HEK293 (cell line): Measurements from ENCODE around the gene LONRF2.

Source experiments
- GLIS1 ChIP-seq: fragments of 450-650 bp; formaldehyde crosslinking; IDR thresholded peaks from 2 replicates; pipeline ENCODE4 v1.5.1; 2016; ENCODE audit warnings: missing biosample characterization, missing genetic modification characterization
- TCF7L2 ChIP-seq: IDR thresholded peaks from 2 replicates; pipeline ENCODE4 v1.6.1; 2011; ENCODE audit warnings: low read depth, mild to moderate bottlenecking, inconsistent platforms, low read length, moderate library complexity, borderline replicate concordance
- ZNF211 ChIP-seq: fragments of 450-650 bp; formaldehyde crosslinking; IDR thresholded peaks from 2 replicates; pipeline ENCODE4 v1.5.1; 2016; ENCODE audit warnings: low read depth, missing biosample characterization, missing genetic modification characterization
- ZNF324 ChIP-seq: fragments of 450-650 bp; formaldehyde crosslinking; IDR thresholded peaks from 2 replicates; pipeline ENCODE4 v1.5.1; 2016; ENCODE audit warnings: missing biosample characterization, missing genetic modification characterization
- ZNF510 ChIP-seq: fragments of 450-650 bp; formaldehyde crosslinking; IDR thresholded peaks from 2 replicates; pipeline ENCODE4 v1.5.1; 2018; ENCODE audit warnings: mild to moderate bottlenecking, missing genetic modification characterization, missing biosample characterization; ENCODE audit not compliant: insufficient replicate concordance
- ZNF76 ChIP-seq: fragments of 450-650 bp; formaldehyde crosslinking; IDR thresholded peaks from 2 replicates; pipeline ENCODE4; 2016; ENCODE audit warnings: low read depth, missing biosample characterization, missing genetic modification characterization, borderline replicate concordance
- TF ChIP-seq, protein P1 (sequence below): fragments of 450-650 bp; formaldehyde crosslinking; IDR thresholded peaks from 2 replicates; pipeline ENCODE4 v1.5.1; 2016; ENCODE audit warnings: missing biosample characterization, missing genetic modification characterization
- TF ChIP-seq, protein P2 (sequence below): fragments of 450-650 bp; formaldehyde crosslinking; IDR thresholded peaks from 2 replicates; pipeline ENCODE4 v1.5.1; 2017; ENCODE audit warnings: missing biosample characterization, missing genetic modification characterization
- TF ChIP-seq, protein P3 (sequence below): fragments of 450-650 bp; formaldehyde crosslinking; IDR thresholded peaks from 2 replicates; pipeline ENCODE4 v1.5.1; 2016; ENCODE audit warnings: missing biosample characterization, missing genetic modification characterization
- TF ChIP-seq, protein P4 (sequence below): fragments of 450-650 bp; IDR thresholded peaks from 2 replicates; pipeline ENCODE4 v1.5.1; 2018; ENCODE audit warnings: missing biosample characterization, mild to moderate bottlenecking, missing genetic modification characterization

DNA sequence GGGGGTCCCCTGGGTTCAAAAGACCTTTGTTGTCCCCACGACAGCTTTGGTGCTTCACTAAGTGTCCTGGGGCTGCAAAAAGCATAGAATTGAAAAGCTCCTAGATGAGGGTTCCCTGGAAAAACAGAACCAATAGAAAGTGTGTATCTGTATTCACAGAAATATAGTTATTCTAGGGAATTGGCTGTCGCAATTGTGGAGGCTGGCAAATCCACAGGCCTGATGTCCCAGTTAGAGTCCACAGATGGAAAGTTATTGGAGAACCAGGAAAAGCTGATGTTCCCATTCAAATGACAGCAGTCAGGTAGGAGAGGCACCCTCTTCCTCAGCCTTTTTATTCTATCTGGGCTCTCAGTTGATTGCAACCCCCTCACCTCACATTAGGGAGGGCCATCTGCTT is 65.5 kb downstream of the LONRF2 start:
- TF ChIP-seq, protein P1, sequence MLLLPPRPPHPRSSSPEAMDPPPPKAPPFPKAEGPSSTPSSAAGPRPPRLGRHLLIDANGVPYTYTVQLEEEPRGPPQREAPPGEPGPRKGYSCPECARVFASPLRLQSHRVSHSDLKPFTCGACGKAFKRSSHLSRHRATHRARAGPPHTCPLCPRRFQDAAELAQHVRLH (tag by site-specific recombination) = no peak
- TF ChIP-seq GLIS1 (tag by site-specific recombination) (no peak), TCF7L2 (no peak), ZNF211 (no peak), ZNF76 (tag by site-specific recombination) (no peak), ZNF324 (tag by site-specific recombination) (no peak), ZNF510 (no peak)
- TF ChIP-seq, protein P2, sequence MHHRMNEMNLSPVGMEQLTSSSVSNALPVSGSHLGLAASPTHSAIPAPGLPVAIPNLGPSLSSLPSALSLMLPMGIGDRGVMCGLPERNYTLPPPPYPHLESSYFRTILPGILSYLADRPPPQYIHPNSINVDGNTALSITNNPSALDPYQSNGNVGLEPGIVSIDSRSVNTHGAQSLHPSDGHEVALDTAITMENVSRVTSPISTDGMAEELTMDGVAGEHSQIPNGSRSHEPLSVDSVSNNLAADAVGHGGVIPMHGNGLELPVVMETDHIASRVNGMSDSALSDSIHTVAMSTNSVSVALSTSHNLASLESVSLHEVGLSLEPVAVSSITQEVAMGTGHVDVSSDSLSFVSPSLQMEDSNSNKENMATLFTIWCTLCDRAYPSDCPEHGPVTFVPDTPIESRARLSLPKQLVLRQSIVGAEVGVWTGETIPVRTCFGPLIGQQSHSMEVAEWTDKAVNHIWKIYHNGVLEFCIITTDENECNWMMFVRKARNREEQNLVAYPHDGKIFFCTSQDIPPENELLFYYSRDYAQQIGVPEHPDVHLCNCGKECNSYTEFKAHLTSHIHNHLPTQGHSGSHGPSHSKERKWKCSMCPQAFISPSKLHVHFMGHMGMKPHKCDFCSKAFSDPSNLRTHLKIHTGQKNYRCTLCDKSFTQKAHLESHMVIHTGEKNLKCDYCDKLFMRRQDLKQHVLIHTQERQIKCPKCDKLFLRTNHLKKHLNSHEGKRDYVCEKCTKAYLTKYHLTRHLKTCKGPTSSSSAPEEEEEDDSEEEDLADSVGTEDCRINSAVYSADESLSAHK (tag by site-specific recombination) = no peak
- TF ChIP-seq, protein P3, sequence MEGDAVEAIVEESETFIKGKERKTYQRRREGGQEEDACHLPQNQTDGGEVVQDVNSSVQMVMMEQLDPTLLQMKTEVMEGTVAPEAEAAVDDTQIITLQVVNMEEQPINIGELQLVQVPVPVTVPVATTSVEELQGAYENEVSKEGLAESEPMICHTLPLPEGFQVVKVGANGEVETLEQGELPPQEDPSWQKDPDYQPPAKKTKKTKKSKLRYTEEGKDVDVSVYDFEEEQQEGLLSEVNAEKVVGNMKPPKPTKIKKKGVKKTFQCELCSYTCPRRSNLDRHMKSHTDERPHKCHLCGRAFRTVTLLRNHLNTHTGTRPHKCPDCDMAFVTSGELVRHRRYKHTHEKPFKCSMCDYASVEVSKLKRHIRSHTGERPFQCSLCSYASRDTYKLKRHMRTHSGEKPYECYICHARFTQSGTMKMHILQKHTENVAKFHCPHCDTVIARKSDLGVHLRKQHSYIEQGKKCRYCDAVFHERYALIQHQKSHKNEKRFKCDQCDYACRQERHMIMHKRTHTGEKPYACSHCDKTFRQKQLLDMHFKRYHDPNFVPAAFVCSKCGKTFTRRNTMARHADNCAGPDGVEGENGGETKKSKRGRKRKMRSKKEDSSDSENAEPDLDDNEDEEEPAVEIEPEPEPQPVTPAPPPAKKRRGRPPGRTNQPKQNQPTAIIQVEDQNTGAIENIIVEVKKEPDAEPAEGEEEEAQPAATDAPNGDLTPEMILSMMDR = no peak
- TF ChIP-seq, protein P4, sequence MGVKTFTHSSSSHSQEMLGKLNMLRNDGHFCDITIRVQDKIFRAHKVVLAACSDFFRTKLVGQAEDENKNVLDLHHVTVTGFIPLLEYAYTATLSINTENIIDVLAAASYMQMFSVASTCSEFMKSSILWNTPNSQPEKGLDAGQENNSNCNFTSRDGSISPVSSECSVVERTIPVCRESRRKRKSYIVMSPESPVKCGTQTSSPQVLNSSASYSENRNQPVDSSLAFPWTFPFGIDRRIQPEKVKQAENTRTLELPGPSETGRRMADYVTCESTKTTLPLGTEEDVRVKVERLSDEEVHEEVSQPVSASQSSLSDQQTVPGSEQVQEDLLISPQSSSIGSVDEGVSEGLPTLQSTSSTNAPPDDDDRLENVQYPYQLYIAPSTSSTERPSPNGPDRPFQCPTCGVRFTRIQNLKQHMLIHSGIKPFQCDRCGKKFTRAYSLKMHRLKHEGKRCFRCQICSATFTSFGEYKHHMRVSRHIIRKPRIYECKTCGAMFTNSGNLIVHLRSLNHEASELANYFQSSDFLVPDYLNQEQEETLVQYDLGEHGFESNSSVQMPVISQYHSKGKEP (tag by site-specific recombination) = no peak
